IPS-15b (cell line): ENCODE results near the gene NEDD4L.

Source experiments
- H3K27me3 ChIP-seq: one replicate; pipeline ENCODE4 v1.6.1; 2013; ENCODE audit warnings: low read length; ENCODE audit not compliant: control insufficient read depth, insufficient read depth
- H3K36me3 ChIP-seq: one replicate; pipeline ENCODE4 v1.6.1; 2013; ENCODE audit warnings: low read length; ENCODE audit not compliant: control insufficient read depth, insufficient read depth
- H3K4me1 ChIP-seq: one replicate; pipeline ENCODE4 v1.6.1; 2013; ENCODE audit warnings: mild to moderate bottlenecking, low read length; ENCODE audit not compliant: control insufficient read depth, insufficient read depth
- H3K4me3 ChIP-seq: one replicate; pipeline ENCODE4 v1.5.1; 2013; ENCODE audit warnings: low read depth, low read length
- H3K9ac ChIP-seq: one replicate; pipeline ENCODE4 v1.6.1; 2013; ENCODE audit warnings: low read depth, mild to moderate bottlenecking, low read length
- H3K9me3 ChIP-seq: one replicate; pipeline ENCODE4 v1.6.1; 2013; ENCODE audit warnings: mild to moderate bottlenecking, low read length; ENCODE audit not compliant: control insufficient read depth, insufficient read depth

The NEDD4L gene

DNA sequence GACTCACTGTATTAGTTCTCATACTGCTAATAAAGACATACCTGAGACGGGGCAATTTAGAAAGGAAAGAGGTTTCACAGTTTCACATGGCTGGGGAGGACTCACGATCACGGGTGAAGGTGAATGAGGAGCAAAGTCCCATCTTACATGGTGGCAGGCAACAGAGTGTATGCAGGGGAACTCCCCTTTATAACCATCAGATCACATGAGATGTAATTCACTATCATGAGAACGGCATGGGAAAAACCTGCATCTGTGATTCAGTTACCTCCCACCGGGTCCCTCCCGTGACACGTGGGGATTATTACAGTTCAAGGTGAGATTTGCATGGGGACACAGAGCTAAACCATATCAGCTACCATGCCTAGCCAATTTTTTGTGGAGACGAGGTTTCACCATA, 168.2 kb downstream of the NEDD4L start:
- Histone ChIP-seq H3K9me3 (no peaks in the 10 kb centered on the region), H3K4me1 (peaks cover 18% of the 10 kb centered on the region), H3K27me3 (no peaks in the 10 kb centered on the region), H3K4me3 (no peak overlapping the region), H3K9ac (no peak overlapping the region), H3K36me3 (no peaks in the 10 kb centered on the region)

DNA sequence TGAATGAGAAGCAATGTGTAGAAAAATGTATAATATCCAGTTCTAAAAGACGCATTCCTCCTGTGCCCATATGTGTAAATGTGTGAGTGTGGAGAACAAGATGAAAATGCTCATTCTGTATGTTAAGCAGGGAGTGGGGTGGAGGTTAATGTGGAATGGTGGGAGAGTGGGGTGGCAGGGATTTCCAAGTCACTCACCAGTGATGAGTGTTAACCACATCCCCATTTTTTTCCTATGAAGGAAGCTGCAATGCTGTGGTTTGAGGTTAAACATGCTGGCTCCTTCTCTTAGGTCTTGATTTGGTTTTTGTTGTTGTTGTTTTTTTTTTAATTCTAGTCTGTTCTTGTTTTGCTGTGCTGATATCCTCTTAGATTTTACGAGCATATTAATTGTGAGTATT, 169.4 kb downstream of the NEDD4L start:
- H3K4me1 ChIP-seq, result peaks cover 19% of the 10 kb centered on the region
- H3K27me3 ChIP-seq, result no peaks in the 10 kb centered on the region
- H3K9me3 ChIP-seq, result no peaks in the 10 kb centered on the region
- no peak overlapping the region for H3K9ac ChIP-seq
- H3K4me3 ChIP-seq, result no peak overlapping the region
- no peaks in the 10 kb centered on the region for H3K36me3 ChIP-seq

DNA sequence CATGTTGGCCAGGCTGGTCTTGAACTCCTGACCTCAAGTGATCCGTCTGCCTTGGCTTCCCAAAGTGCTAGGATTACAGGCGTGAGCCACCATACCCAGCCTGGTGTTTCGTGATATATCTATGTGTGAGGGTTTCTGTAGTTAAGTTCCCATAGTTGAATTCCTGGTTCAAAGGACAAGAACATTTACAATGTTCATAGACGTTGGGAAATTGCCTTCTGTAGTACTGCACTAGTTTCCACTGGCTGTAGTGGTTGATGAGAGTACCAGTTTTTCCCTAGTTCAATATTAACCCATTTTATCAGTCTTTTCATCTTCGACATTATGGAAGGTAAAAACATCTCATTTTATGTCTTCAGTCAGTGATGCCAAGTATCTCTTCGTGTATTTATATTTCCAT, 171.0 kb downstream of the NEDD4L start:
- H3K27me3 ChIP-seq, result no peaks in the 10 kb centered on the region
- H3K9ac ChIP-seq, result no peak overlapping the region
- no peaks in the 10 kb centered on the region for H3K9me3 ChIP-seq
- no peak overlapping the region for H3K4me3 ChIP-seq
- H3K36me3 ChIP-seq, result no peaks in the 10 kb centered on the region
- H3K4me1 ChIP-seq, result peaks cover 17% of the 10 kb centered on the region

DNA sequence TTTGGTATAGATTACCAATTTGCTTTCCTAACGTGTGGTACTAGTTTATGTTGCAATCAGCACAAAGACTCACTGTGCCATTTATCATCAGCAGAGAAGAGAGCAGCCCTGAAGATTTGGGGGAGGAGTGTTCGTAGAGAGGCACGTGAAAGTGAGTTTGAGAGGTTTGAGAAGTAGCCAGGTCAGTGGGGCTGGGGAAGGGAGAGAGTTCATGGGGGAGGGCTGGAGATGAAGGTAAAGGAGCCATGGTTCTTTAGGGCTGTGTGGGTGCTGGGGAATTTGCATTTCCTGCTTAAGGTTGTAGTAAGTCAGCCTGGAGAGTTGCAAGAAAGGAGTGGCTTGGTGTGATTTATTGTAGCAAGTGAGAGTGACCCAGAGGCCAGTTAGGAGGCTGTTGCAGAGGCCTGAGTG, 172.1 kb downstream of the NEDD4L start:
- no peaks in the 10 kb centered on the region for H3K36me3 ChIP-seq
- peaks cover 17% of the 10 kb centered on the region for H3K4me1 ChIP-seq
- no peaks in the 10 kb centered on the region for H3K9me3 ChIP-seq
- no peak overlapping the region for H3K9ac ChIP-seq
- H3K4me3 ChIP-seq, result no peak overlapping the region
- no peaks in the 10 kb centered on the region for H3K27me3 ChIP-seq

DNA sequence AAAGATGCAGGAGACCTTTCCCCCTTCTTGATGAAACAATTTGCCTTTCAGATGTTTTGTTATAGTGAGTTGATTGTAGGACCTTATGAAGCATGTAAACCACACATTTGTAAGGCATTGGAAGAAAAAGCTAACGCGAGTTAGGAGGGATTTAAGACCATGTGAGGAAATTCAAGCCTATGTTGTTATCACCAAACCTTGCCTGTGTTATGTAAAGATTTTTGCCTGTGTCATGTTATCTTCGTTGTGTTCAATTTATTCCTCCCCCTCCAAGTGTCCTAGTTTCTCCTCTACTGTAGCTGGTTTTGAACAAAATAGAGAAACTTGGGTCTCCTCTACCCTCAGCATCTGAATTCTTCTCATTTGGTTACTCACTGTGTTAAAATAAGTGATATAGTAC, 173.0 kb downstream of the NEDD4L start:
- H3K4me1 ChIP-seq, result peaks cover 25% of the 10 kb centered on the region
- H3K27me3 ChIP-seq, result no peaks in the 10 kb centered on the region

DNA sequence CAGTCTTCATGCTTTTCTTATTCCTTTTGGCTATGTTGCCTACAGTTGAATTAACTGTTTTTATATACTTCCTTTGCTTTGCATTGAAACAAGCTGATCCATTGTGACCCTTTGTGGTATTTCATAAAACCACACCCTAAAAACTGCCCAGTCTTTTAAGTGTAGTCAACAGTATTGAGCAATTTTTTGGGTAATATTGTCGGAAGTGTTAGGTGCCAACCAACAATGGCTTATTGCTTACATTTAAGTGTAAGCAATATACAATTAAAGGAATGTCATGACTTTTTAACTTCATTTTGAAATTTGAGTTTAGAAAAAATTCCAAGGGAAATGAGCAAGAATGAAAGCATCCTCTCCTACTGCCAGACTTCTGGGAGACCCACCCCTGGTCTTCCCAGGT, 174.1 kb downstream of the NEDD4L start:
- Histone ChIP-seq H3K4me3 (no peak overlapping the region), H3K4me1 (peaks cover 31% of the 10 kb centered on the region), H3K27me3 (no peaks in the 10 kb centered on the region), H3K9me3 (no peaks in the 10 kb centered on the region), H3K36me3 (no peaks in the 10 kb centered on the region), H3K9ac (no peak overlapping the region)

More for the DNA sequence above, 173.0 kb downstream of the NEDD4L start:
- Histone ChIP-seq H3K9ac (no peak overlapping the region), H3K4me3 (no peak overlapping the region), H3K9me3 (no peaks in the 10 kb centered on the region), H3K36me3 (no peaks in the 10 kb centered on the region)

DNA sequence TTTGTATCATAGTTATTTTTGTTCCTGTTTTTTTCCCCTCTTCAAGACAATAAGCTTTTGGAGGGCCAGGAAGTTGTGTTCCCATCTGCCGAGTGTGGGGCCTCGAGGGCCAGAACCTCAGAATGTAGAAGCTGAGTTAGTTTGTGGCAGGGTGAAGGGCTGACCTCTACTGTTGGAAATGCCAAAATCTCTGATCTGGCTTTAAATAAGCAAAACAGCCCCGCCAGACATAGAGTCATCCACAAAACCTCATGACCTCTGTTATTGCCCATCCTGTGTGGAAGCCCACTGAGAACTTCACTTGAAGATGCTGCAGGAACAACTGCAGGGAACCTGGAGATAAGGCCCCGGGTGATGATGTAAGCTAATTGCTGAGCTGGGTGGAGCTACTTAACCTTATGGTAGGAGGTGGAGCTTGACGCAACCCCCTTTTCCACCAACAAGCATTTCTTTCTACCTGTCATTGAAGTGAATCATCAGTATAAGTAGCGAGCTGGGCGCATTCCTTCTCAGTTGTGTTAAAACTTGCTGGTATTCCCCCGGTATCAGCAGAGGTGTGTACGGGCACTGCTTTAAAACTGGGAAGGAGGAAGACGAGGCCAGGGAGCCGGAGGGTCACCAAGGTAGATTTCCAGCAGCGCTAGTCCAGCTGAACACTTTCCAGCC, 177.2 kb downstream of the NEDD4L start:
- H3K9me3 ChIP-seq, result no peaks in the 10 kb centered on the region
- no peaks in the 10 kb centered on the region for H3K36me3 ChIP-seq
- H3K4me3 ChIP-seq, result peak overlapping the region; percentile 24
- no peak overlapping the region for H3K9ac ChIP-seq
- H3K4me1 ChIP-seq, result peaks cover 41% of the 10 kb centered on the region
- no peaks in the 10 kb centered on the region for H3K27me3 ChIP-seq

DNA sequence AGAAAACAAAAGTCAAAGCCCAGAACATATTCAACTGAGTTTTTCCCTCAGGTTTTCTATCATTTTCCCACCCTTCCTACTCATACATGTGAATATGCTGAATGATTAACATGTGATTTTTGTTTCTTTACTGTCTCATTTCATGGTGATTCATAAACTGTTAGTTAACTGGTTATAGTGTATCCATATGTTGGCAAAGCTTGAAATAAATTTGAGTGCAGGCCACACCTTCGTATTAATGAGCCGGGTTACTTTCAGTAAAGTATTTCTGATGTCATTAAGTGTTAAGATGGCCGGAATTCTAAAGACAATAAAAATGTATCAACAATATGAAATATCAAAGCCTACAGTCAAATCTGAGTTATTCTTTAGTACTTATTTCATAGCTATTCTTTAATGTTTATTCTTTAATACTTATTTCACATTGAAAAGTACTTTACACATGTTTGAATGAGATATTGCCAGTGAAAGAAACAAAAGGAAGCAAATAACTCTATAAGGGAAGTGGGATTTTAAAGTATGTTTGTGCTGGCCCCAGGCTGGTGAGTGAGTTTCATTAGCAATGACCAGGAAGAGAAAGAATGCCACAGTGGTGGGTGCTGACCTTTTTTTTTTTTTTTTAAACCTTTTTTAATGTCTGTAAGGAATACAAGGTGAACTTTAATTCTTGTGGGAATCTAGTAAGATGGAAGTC, 178.6 kb downstream of the NEDD4L start:
- Histone ChIP-seq H3K27me3 (no peaks in the 10 kb centered on the region), H3K36me3 (no peaks in the 10 kb centered on the region), H3K9me3 (no peaks in the 10 kb centered on the region), H3K9ac (no peak overlapping the region), H3K4me3 (no peak overlapping the region), H3K4me1 (peaks cover 36% of the 10 kb centered on the region)

DNA sequence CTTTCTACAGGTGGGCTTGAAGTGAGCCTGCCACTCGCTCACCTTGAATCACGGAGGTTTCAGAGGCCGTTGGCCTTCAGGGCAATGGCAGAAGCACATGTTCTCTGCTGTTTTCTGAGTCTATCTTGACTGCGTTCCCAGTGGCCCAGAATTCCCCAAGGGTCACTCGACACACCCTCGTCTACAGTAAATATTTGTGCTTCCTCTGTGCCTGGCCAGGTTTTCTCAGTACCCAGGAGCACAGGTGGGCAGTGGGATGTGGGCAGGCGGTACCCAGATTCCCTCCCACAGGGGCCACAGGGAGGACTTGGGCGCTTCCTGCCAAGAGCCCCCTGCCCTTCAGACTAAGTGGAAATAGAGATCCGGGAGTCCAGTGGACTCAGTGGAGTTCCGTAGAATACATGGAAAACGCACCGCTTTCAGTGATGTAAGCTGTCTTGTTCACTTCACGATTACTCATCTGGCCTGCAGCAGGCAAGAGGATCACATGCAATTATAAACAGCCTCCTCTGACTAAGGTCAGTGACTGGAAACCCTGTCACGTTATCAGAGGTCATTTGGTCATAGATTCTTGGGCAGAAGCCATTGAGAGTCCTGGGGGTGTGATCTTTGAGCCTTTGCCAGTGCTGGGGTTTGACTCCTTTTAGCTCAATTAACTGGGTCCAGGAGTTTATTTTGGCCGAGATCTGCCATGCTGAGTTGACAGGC, 179.8 kb downstream of the NEDD4L start:
- Histone ChIP-seq H3K36me3 (no peaks in the 10 kb centered on the region), H3K4me3 (no peak overlapping the region), H3K27me3 (no peaks in the 10 kb centered on the region), H3K4me1 (peaks cover 47% of the 10 kb centered on the region), H3K9me3 (no peaks in the 10 kb centered on the region), H3K9ac (no peak overlapping the region)

DNA sequence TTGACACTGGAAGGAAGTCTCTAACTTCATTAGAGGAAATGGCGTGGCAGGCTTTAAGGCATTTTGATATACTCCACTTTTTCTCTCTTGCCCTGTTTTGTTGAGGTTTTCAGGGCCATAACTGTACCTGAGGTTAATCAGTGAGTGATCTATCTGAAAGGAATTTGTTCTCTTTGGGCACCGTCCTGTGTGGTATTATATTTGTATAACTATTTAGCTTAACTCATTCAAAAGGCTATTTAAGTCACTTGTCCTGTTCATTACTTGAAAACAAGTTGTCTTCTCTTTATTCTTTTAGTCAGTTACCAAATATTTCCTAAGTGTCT, 180.4 kb downstream of the NEDD4L start:
- H3K4me3 ChIP-seq, result no peak overlapping the region
- no peaks in the 10 kb centered on the region for H3K36me3 ChIP-seq
- H3K9ac ChIP-seq, result no peak overlapping the region
- H3K4me1 ChIP-seq, result peaks cover 52% of the 10 kb centered on the region
- no peaks in the 10 kb centered on the region for H3K9me3 ChIP-seq
- H3K27me3 ChIP-seq, result no peaks in the 10 kb centered on the region

DNA sequence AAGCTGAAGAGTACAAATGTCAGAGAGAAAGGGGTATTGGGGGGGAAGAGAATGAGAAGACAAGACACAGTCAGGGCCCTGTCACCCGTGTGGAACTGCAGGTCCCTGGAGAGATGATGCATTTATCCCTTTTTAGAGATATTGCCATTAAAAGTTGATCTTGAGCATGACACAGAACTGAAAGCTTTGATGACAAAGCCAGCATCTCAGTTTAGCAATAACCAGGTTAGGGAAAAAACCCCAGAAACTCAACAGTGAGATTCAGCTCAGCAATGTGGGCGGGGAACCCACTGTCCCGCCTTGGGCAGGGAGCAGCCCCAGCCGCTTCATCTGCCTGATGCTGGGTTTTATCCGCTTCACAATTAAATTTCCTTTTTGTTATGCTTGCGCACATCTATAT, 181.1 kb downstream of the NEDD4L start:
- no peaks in the 10 kb centered on the region for H3K27me3 ChIP-seq
- H3K4me3 ChIP-seq, result no peak overlapping the region
- H3K4me1 ChIP-seq, result peaks cover 54% of the 10 kb centered on the region
- no peaks in the 10 kb centered on the region for H3K36me3 ChIP-seq
- no peaks in the 10 kb centered on the region for H3K9me3 ChIP-seq
- H3K9ac ChIP-seq, result no peak overlapping the region

DNA sequence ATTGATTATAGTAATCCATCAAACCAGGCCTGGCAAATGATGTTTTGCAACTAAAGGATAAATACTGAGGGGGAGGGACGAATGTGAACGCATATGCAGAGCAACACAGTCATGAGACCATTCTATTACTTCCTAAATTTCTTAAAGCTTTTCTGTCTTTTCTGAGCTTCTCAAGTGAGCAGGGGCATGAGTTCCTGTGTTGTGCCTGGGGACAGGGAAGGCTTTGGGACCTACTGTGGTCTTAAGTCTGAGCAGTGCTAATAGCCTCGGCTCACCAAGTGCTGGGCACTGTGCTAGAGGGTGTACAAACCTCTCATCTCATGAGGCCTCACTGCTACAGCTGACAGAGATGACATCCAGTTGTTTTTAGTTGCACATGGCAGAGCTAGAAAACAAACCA, 182.4 kb downstream of the NEDD4L start:
- Histone ChIP-seq H3K36me3 (no peaks in the 10 kb centered on the region), H3K4me3 (no peak overlapping the region), H3K9me3 (no peaks in the 10 kb centered on the region), H3K9ac (no peak overlapping the region), H3K27me3 (no peaks in the 10 kb centered on the region), H3K4me1 (peaks cover 55% of the 10 kb centered on the region)
